GM18868 (cell line): ENCODE data around the gene SPDYE5.
"Not testable (repeated sequence)": the region's sequence is repeated elsewhere in the genome, so short reads cannot be mapped to it uniquely, and the experiment has no call there.

Source experiments
- ATAC-seq: cut with Tn5 transposase; IDR thresholded peaks from one replicate; pipeline ENCODE4 v1.9.1; 2021; ENCODE audit warnings: mild to moderate bottlenecking, moderate library complexity; ENCODE audit not compliant: unreplicated experiment

The SPDYE5 gene

GRCh38 chr7:75492020-75492419, at the start of gene SPDYE5:
Gene SPDYE5 (plus strand): TSS chr7:75492320. CDS start chr7:75494048, 1,728 bp downstream.
- ATAC-seq = not testable (repeated sequence)

GRCh38 chr7:75442465-75443111, 49.5 kb upstream of the SPDYE5 start:
- ATAC-seq = peak; percentile 90

GRCh38 chr7:75449946-75450345, 42.2 kb upstream of the SPDYE5 start:
- not testable (repeated sequence) for ATAC-seq

DNA sequence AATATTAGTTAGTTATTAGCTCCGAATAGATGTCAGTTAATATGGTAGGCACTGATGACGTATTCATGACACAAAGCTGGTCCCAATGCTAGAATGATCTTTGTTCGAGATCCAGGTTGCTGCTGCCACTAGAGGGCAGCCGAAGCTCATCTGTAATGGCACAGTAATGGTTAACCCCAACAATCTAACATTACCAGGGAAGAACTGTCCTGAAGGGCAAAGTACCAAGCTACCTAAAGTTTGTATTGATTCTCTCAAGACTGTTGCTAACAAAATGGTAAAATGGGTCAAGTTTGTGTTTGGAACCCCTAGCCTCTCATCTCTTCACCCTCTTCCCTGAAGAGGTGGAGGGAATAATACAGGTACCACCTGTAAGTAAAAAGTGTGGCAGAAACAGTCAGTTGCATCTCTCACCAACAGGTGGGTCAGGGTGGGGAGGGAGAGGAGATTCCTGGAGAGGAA, 39.6 kb upstream of the SPDYE5 start:
- peak; percentile 92 for ATAC-seq

GRCh38 chr7:75456403-75456802, 35.7 kb upstream of the SPDYE5 start:
- not testable (repeated sequence) for ATAC-seq

- not testable (repeated sequence) for ATAC-seq
These were observed 34.1 kb upstream of the SPDYE5 start for GRCh38 chr7:75458034-75458433.

DNA sequence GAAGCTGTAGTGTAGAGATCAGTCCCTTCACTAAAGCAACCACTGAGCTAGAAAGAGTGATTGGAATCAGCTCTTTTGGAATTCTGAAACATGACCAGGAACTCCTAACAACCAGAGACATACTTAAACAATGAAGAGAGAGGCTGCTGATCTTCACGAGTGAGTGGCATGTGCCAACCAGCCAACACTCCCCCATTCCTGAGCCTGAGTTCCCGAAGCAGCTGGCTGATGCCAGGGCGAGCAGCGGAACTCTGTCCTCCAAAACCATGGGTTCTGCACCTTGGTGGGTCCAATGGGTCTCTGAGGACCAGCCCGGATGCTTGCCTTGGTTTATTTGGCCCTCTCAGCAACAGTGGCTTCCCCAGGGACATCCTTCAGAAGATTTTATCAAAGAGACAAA, 31.6 kb upstream of the SPDYE5 start:
- not testable (repeated sequence) for ATAC-seq

DNA sequence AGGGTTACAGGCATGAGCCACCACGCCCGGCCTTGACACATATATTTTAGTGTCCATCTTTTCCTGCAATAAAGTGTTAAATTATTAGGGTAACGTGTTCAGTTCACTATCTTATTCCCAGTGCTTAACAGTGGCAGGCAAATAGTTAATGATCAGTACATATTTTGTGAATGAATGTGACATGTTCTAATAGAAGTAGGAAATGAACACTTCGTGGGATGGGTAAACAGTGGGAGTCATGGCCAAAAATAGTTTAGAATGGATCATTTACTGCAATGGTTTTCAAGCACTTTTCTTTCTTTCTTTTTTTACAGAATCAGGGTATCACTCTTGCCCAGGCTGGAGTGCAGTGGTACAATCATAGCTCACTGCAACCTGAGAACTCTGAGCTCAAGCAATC, 22.0 kb upstream of the SPDYE5 start:
- ATAC-seq = not testable (repeated sequence)

DNA sequence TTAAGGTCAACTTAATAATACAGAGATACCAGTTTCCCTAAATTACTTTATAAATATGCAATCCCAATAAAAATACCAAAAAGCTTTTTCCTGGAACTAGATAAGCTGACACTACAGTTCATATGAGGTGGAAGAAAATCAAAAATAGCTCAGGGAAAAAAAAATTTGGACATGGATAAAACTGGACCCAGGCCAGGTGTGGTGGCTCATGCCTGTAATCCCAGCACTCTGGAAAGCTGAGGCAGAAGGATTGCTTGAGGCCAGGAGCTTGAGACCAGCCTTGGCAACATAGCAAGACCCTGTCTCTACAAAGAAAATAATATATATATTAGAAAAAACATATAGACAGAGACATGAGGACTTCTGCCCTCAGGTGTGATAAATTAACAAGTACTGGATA, 14.7 kb upstream of the SPDYE5 start:
- ATAC-seq = not testable (repeated sequence)

DNA sequence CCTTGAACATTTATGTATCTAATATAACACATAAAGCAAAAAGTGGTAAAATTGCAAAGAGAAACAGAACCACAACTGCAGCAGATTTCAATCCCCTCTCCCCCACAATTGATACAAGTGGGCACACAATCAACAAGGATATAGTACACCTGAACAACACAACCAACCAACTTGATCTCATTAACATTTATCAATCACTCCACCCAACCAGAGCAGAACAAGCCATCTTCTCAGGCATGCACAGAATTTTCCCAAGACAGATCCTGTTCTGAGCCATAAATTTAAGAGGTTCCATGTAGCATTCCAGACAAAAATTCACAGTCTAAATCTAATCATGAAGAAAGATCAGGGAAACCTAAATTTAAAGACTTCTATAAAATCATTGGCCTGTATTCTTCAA, 11.8 kb upstream of the SPDYE5 start:
- ATAC-seq = not testable (repeated sequence)

DNA sequence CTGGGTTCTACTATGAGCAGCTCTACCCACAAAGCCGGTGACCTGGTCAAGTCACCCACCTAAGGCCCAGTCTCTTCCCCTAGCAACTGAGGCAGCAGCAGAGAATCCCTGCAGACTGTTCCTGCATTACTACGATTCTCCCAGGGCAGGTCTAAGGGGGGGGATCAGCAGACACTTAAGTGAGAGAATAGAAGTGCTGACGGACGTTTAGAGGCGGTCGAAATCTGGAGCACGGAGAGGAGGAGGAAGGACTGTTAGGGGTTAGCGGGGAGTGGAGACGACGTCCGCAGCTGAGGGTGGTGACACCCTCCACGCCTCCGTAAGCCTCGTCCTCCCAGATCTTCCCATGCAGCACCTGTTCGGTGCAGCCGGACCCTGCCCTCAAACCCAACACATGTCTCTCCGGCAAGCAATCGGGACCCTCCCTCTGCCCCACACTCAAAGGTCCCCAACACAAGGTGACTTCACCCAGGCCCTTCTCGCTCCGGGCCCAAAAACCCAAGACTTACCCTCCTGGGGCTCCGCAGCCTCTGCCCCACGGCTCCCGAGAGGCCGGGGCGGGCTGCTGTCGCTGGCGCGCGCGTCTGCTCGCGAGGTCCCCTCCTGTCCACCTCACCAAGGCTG, 6.7 kb upstream of the SPDYE5 start:
- not testable (repeated sequence) for ATAC-seq

GRCh38 chr7:75485979-75486643, 6.0 kb upstream of the SPDYE5 start, which contains the start of gene POM121C:
Gene POM121C (minus strand): TSS chr7:75486299. CDS start chr7:75441496, 44,803 bp downstream.
- peak; percentile 97 for ATAC-seq

DNA sequence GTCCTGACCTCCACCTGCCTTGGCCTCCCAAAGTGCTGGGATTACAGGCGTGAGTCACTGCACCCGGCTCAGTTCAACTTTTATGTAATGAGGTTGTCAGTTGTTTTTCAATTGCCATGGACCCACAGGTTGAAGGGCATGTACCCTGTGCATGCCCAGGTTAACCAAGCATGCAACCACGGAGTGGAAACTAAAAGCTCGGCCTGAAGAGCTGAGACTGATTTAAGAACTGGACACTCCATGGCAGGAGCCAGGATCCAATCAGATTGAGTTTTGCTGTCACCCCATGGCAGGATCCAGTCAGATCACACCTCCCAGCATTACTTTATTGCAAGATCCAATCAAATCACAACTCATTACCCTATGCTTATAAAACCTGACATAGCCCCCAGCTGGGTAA, 16.9 kb downstream of the SPDYE5 start:
- ATAC-seq = not testable (repeated sequence)

GRCh38 chr7:75518842-75519241, 26.7 kb downstream of the SPDYE5 start:
- not testable (repeated sequence) for ATAC-seq

- ATAC-seq = not testable (repeated sequence)
These were observed 29.6 kb downstream of the SPDYE5 start for GRCh38 chr7:75521727-75522126.

DNA sequence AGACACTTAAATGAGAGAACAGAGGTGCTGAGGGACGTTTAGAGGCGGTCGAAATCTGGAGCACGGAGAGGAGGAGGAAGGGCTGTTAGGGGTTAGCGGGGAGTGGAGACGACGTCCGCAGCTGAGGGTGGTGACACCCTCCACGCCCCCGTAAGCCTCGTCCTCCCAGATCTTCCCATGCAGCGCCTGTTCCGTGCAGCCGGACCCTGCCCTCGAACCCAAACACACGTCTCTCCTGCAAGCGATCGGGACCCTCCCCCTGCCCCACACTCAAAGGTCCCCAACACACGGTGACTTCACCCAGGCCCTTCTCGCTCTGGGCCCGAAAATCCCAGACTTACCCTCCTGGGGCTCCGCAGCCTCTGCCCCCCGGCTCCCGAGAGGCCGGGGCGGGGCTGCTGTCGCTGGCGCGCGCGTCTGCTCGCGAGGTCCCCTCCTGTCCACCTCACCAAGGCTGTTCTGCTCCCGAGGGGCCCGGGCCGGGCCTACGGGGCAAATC, 35.2 kb downstream of the SPDYE5 start:
- not testable (repeated sequence) for ATAC-seq

- ATAC-seq = no peak
These were observed 39.3 kb downstream of the SPDYE5 start for GRCh38 chr7:75531359-75531821.

DNA sequence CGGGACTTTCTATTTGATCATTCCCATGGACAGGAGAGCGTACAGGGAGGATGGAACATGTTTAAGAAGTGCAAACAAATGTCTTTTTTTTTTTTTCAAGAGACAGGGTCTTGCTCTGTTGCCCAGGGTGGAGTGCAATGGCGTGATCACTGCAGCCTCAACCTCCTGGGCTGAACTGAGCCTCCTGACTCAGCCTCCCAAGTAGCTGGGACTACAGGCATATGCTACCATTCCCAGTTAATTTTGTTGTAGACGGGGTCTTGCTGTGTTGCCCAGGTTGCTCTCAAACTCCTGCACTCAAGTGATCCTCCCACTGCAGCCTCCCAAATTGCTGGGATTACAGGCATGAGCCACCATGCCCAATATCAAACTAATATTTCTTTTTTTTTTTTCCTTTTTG, 40.5 kb downstream of the SPDYE5 start:
- ATAC-seq = no peak

DNA sequence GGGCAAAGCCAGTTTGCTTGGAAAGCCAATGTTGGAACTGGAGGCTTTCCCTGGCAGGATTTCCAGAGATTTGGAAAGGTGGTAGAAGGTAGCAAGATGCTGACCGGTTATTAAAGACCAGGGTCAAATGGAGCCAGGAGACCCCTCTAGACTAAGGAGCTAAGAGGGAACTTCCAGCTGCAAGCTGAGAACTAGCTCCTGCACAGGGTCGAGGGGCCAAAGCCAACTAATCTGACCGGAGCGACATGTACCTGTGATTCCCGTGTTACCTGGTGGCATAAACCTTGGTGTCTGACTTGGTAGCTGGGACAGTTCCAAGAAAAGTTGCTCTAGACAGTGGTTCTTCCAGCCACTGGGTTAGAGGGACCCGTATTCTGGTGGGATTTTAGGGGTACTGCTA, 41.8 kb downstream of the SPDYE5 start:
- ATAC-seq = no peak

GRCh38 chr7:75534727-75535307, 42.7 kb downstream of the SPDYE5 start:
- ATAC-seq = peak; percentile 93

DNA sequence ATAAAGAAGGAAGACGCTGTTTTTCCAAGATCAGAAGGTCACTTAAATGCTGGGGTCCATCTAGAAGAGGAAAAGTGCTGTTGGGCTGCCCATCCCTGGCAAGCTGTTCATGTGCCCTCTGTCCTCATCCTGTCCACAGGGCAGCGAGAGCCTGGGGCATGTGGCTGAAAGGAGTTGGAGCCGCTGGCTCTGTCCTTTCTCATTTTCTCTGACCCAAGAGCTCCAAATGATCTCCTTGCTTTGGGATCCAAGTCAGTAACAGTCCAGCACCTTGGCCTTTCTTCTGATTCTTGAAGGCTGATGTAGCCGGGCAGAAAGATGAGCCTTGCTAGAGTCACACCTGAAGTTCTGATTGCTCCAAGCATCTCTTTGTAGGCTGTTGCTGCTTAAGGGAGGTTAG, 44.4 kb downstream of the SPDYE5 start:
- no peak for ATAC-seq
